Vagina (tissue), 2 donors: Measurements from ENCODE around the gene TRABD2B.

Experiments used
- CTCF ChIP-seq, 3 experiments: fragments of 450-650 bp in 2 of 3; fragments of 200-600 bp in 1 of 3; sonication (generic) in 1 of 3; IDR thresholded peaks; one replicate each; pipeline ENCODE4 v1.5.1; 2017 to 2019; ENCODE audit warnings: antibody characterized with exemption in 3 of 3, mild to moderate bottlenecking in 2 of 3, moderate library complexity in 2 of 3
- POLR2AphosphoS5 ChIP-seq, 2 donors: sonication (generic); formaldehyde crosslinking; IDR thresholded peaks; one replicate each; pipeline ENCODE4 v1.9.0; 2017; ENCODE audit warnings: antibody characterized with exemption in 2 of 2, mild to moderate bottlenecking in 2 of 2, low read depth in 1 of 2; ENCODE audit not compliant: insufficient read depth in 1 of 2

GRCh38 chr1:47712596-47713299, 284.4 kb downstream of the TRABD2B start:
- TF ChIP-seq CTCF (IDR thresholded peaks at IDR 0.05) (no peak), POLR2AphosphoS5 (IDR thresholded peaks at IDR 0.05; ENCODE audit: insufficient read depth in 1 of 2, low read depth in 1 of 2) (no peak)
